HepG2 (cell line): ENCODE results near the gene NHP2. TPM values are rescaled to one million over a fixed set of nuclear protein-coding genes. Genes with fewer than 3 reads are reported as not detected.

ENCODE experiments used
- ATAC-seq: fragments of 200-7000 bp; cut with Tn5 transposase; 3 replicates; pipeline ENCODE4 v1.9.1; 2020; ENCODE audit warnings: mild to moderate bottlenecking, moderate library complexity
- BruUV-seq: library from RNA; stranded (reverse); fragments of 400-500 nt; replicated peaks from 2 replicates; lab custom pipeline; 2021; lab: Mats Ljungman, UMichigan
- CTCF ChIA-PET: fragments of 300-600 bp; formaldehyde crosslinking; extraction: SDS; loops from one replicate; lab custom pipeline; 2021; ENCODE audit warnings: low total read pairs, inconsistent platforms, low intra/inter-chr PET ratio; lab: Yijun Ruan, JAX
- POLR2A ChIA-PET: fragments of 350-600 bp; sonication (Branson Sonifier 250); formaldehyde crosslinking; loops from one replicate; lab custom pipeline; 2020; ENCODE audit warnings: antibody characterized with exemption, inconsistent platforms; lab: Yijun Ruan, JAX
- DNase-seq: peaks from one replicate; pipeline ENCODE4 v3.0.0-alpha.2; 2015; ENCODE audit warnings: low spot score
- FAIRE-seq: peaks from 3 replicates; lab custom pipeline; 2011; peaks lifted over from hg19 to GRCh38; lab: Jason Lieb, UNC
- H2AFZ ChIP-seq: one replicate; pipeline ENCODE4 v1.6.1; 2011; ENCODE audit warnings: low read length, inconsistent platforms
- H3K27ac ChIP-seq: fragments of 300-600 bp; 3 replicates; pipeline ENCODE4 v1.8.0; 2011; ENCODE audit warnings: mixed run types, mild to moderate bottlenecking, mixed read lengths, low read length, inconsistent platforms; ENCODE audit not compliant: insufficient read depth; ENCODE audit errors: extremely low read length
- H3K27me3 ChIP-seq, 2 experiments: fragments of 200-600 bp in 1 of 2; 2 replicates in 1 of 2; 3 replicates in 1 of 2; pipeline versions ENCODE4 v1.6.0 to v1.8.0; 2011; ENCODE audit warnings: low read length in 2 of 2, mild to moderate bottlenecking in 2 of 2, moderate library complexity in 2 of 2, inconsistent platforms in 1 of 2; ENCODE audit not compliant: insufficient read depth in 2 of 2, control insufficient read depth in 1 of 2
- H3K36me3 ChIP-seq, 2 experiments: fragments of 200-600 bp in 1 of 2; replicated peaks in 1 of 2; 2 replicates in 1 of 2; 3 replicates in 1 of 2; pipeline versions ENCODE4 v1.5.1 to v1.8.0; 2011; ENCODE audit warnings: low read length in 2 of 2, inconsistent platforms in 1 of 2; ENCODE audit not compliant: insufficient read depth in 2 of 2, control insufficient read depth in 1 of 2
- H3K4me1 ChIP-seq: 2 replicates; pipeline ENCODE4 v1.5.1; 2012; ENCODE audit warnings: low read length, inconsistent platforms; ENCODE audit not compliant: insufficient read depth
- H3K4me2 ChIP-seq: 2 replicates; pipeline ENCODE4 v1.6.0; 2011; ENCODE audit warnings: low read depth, low read length, inconsistent platforms
- H3K4me3 ChIP-seq, 3 experiments: fragments of 200-600 bp in 1 of 3; sonication (generic), shearing (Covaris generic) in 1 of 3; replicated peaks in 1 of 3; 2 replicates each; pipeline ENCODE4 v1.5.1; 2011 to 2016; ENCODE audit warnings: low read length in 3 of 3, inconsistent platforms in 2 of 3, low read depth in 2 of 3, mild to moderate bottlenecking in 2 of 3, control low read depth in 1 of 3, mixed read lengths in 1 of 3; ENCODE audit not compliant: insufficient read depth in 1 of 3
- H3K79me2 ChIP-seq: one replicate; pipeline ENCODE4 v1.6.1; 2011; ENCODE audit warnings: low read length, inconsistent platforms; ENCODE audit not compliant: insufficient read depth
- H3K9ac ChIP-seq: 2 replicates; pipeline ENCODE4 v1.6.0; 2011; ENCODE audit warnings: mild to moderate bottlenecking, low read depth, low read length, inconsistent platforms; ENCODE audit not compliant: insufficient read depth
- H3K9me3 ChIP-seq: 2 replicates; pipeline ENCODE4 v1.5.1; 2012; ENCODE audit warnings: mild to moderate bottlenecking, low read length
- H4K20me1 ChIP-seq: 2 replicates; pipeline ENCODE4 v1.6.0; 2011; ENCODE audit warnings: inconsistent platforms, mild to moderate bottlenecking, low read length, moderate library complexity; ENCODE audit not compliant: insufficient read depth
- DNMT1 ChIP-seq: sonication (generic); formaldehyde crosslinking; IDR thresholded peaks from 2 replicates; pipeline ENCODE4 v1.5.1; 2020; ENCODE audit warnings: mild to moderate bottlenecking, missing genetic modification reagents
- KDM4B ChIP-seq: sonication (generic); formaldehyde crosslinking; IDR thresholded peaks from 2 replicates; pipeline ENCODE4 v1.4.0; 2020; ENCODE audit warnings: missing genetic modification reagents
- TEAD3 ChIP-seq: optimal IDR thresholded peaks from 2 replicates; pipeline ENCODE3; 2016; ENCODE audit warnings: borderline replicate concordance
- ZNF598 ChIP-seq: sonication (generic); formaldehyde crosslinking; IDR thresholded peaks from 2 replicates; pipeline ENCODE4 v1.5.1; 2020; ENCODE audit warnings: mild to moderate bottlenecking, missing genetic modification reagents, borderline replicate concordance
- WGBS: methylation state at CpG from one replicate; pipeline ENCODE4 v1.1.6; 2017; ENCODE audit warnings: low lambda C conversion rate; 5-methylcytosine and 5-hydroxymethylcytosine counted together
- in situ Hi-C: cut with HindIII; loops from 2 replicates; pipeline ENCODE4 v1.10.0; 2017; ENCODE audit warnings: low pct_unique_long_range_greater_than_20kb; ENCODE audit not compliant: extremely low pct_ligation_motif_present
- intact Hi-C: fragments of 100-400 bp; cut with micrococcal nuclease; formaldehyde crosslinking; loops from one replicate; pipeline ENCODE4 v1.10.0; 2022; ENCODE audit not compliant: unreplicated experiment
- polyA plus RNA-seq, 8 experiments: library from polyadenylated mRNA; depleted of rRNA in 3 of 8; stranded (reverse) in 7 of 8; unstranded in 1 of 8; fragments of >200 nt; fragmentation: Illumina TruSeq in 4 of 8; extraction: Trizol in 4 of 8; gene quantifications; 2 replicates each; pipeline versions ENCODE4 v1.2.1 to v1.2.3, GENCODE V29; 2011 to 2016; ENCODE audit warnings: low read depth in 4 of 8, missing spikeins in 1 of 8, mixed read lengths in 1 of 8; ENCODE audit not compliant: insufficient read depth in 1 of 8
- total RNA-seq, 5 experiments: library from RNA; depleted of rRNA; stranded (reverse); fragments of >200 nt; fragmentation: Illumina TruSeq; extraction: Trizol; gene quantifications; 2 replicates each; pipeline ENCODE4 v1.2.3, GENCODE V29; 2016; ENCODE audit warnings: low read depth in 1 of 5
- TF ChIP-seq, protein P1 (sequence below): IDR thresholded peaks from 2 replicates; pipeline ENCODE4 v1.6.1; 2016; ENCODE audit warnings: low read depth
- TF ChIP-seq, protein P2 (sequence below): sonication (generic); formaldehyde crosslinking; IDR thresholded peaks from 2 replicates; pipeline ENCODE4 v1.4.0; 2020; ENCODE audit warnings: mild to moderate bottlenecking, missing genetic modification reagents
- TF ChIP-seq, protein P3 (sequence below): sonication (generic); formaldehyde crosslinking; IDR thresholded peaks from 2 replicates; pipeline ENCODE4 v1.5.1; 2020; ENCODE audit warnings: mild to moderate bottlenecking, missing genetic modification reagents, borderline replicate concordance

Gene NHP2
- total and polyA plus RNA-seq, 2 of the 13 experiments (the other 11 are each of a cell fraction or from before 2014, with no cell fraction given), result 56.2 to 96.1 TPM

DNA sequence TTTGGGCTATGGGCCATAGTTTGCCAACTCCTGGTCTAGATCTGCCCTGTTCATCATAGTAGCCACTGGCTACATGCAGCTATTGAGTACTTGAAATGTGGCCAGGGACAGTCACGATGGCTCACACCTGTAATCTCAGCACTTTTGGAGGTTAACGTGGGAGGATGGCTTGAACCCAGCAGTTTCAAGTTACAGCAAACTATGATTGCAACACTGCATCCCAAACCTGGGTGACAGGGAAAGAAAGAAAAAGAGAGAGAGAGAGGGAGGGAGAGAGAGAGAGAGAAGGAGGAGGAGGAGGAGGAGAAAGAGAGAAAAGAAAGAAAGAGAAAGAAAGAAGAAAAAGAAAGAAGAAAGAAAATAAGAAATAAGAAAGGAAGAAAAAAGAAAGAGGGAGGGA is 38.6 kb upstream of the NHP2 start:
- in situ Hi-C loops, result no loop called here
- DNase-seq, result no peak
- intact Hi-C loops, result no loop called here
- no peak for FAIRE-seq
- Histone ChIP-seq H3K36me3 (no peaks in the 10 kb centered on the region), H3K27me3 (peaks cover 0 to 22% of the 10 kb centered on the region in 2 experiments; a peak in 3 of 5 replicates), H3K79me2 (no peaks in the 10 kb centered on the region), H3K27ac (no peak overlapping the region), H4K20me1 (no peaks in the 10 kb centered on the region), H3K9ac (no peak overlapping the region), H3K4me3 (no peak overlapping the region), H3K9me3 (no peaks in the 10 kb centered on the region)
- ChIA-PET POLR2A (no interaction called here), CTCF (no interaction called here)
- no peak for ATAC-seq
- no TSS peak for BruUV-seq
- TF ChIP-seq, protein P1, sequence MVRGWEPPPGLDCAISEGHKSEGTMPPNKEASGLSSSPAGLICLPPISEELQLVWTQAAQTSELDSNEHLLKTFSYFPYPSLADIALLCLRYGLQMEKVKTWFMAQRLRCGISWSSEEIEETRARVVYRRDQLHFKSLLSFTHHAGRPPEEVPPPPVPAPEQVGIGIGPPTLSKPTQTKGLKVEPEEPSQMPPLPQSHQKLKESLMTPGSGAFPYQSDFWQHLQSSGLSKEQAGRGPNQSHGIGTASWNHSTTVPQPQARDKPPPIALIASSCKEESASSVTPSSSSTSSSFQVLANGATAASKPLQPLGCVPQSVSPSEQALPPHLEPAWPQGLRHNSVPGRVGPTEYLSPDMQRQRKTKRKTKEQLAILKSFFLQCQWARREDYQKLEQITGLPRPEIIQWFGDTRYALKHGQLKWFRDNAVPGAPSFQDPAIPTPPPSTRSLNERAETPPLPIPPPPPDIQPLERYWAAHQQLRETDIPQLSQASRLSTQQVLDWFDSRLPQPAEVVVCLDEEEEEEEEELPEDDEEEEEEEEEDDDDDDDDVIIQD (CRISPR knock-in tag), result no peak
- TF ChIP-seq, protein P2, sequence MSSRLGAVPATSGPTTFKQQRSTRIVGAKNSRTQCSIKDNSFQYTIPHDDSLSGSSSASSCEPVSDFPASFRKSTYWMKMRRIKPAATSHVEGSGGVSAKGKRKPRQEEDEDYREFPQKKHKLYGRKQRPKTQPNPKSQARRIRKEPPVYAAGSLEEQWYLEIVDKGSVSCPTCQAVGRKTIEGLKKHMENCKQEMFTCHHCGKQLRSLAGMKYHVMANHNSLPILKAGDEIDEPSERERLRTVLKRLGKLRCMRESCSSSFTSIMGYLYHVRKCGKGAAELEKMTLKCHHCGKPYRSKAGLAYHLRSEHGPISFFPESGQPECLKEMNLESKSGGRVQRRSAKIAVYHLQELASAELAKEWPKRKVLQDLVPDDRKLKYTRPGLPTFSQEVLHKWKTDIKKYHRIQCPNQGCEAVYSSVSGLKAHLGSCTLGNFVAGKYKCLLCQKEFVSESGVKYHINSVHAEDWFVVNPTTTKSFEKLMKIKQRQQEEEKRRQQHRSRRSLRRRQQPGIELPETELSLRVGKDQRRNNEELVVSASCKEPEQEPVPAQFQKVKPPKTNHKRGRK (CRISPR knock-in tag), result 0 out of 2 replicates have a peak, but pooled peaks have one; percentile 43
- TF ChIP-seq, all 625 proteins: peak for 1
- Histone ChIP-seq H2AFZ (no peak overlapping the region), H3K4me1 (peaks cover 12% of the 10 kb centered on the region), H3K4me2 (no peak overlapping the region)
- WGBS, result 8% methylated on average over 2 of the region's 2 CpGs

DNA sequence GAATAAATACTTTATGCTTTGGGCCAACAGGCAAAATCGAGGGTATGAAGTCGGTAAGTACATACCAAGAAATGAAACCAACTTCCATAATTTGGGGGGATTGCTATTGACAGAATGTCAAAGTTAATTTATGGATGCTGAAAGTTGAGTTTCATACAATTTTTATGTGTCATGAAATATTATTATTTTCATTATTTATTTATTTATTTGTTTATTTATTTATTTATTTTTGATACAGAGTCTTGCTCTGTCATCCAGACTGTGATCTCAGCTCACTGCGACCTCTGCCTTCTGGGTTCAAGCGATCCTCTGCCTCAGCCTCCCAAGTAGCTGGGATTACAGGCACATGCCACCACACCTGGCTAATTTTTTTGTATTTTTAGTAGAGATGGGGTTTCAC is 38.0 kb upstream of the NHP2 start:
- TF ChIP-seq TEAD3, result no peak
- no peak for TF ChIP-seq DNMT1 (CRISPR knock-in tag)
- no peak for TF ChIP-seq KDM4B (CRISPR knock-in tag)
- no peak for TF ChIP-seq ZNF598 (CRISPR knock-in tag)
- TF ChIP-seq, protein P3, sequence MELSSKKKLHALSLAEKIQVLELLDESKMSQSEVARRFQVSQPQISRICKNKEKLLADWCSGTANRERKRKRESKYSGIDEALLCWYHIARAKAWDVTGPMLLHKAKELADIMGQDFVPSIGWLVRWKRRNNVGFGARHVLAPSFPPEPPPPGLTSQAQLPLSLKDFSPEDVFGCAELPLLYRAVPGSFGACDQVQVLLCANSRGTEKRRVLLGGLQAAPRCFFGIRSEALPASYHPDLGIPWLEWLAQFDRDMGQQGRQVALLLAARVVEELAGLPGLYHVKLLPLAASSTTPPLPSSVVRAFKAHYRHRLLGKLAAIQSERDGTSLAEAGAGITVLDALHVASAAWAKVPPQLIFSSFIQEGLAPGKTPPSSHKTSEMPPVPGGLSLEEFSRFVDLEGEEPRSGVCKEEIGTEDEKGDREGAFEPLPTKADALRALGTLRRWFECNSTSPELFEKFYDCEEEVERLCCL (CRISPR knock-in tag), result no peak
- TF ChIP-seq, all 625 proteins: peak for 0
- Histone ChIP-seq H3K9me3 (no peaks in the 10 kb centered on the region), H3K9ac (no peak overlapping the region), H3K36me3 (no peaks in the 10 kb centered on the region), H3K27me3 (peaks cover 0 to 22% of the 10 kb centered on the region in 2 experiments; a peak in 3 of 5 replicates), H3K27ac (no peak overlapping the region), H3K4me1 (peaks cover 12% of the 10 kb centered on the region), H4K20me1 (no peaks in the 10 kb centered on the region), H2AFZ (no peak overlapping the region), H3K79me2 (no peaks in the 10 kb centered on the region), H3K4me2 (no peak overlapping the region), H3K4me3 (no peak overlapping the region)
- no peak for FAIRE-seq
- ATAC-seq, result no peak
- WGBS, result 66% methylated on average over 4 of the region's 4 CpGs
- intact Hi-C loops (no loop called here), in situ Hi-C loops (no loop called here)
- DNase-seq, result no peak
- ChIA-PET POLR2A (no interaction called here), CTCF (no interaction called here)
- BruUV-seq, result no TSS peak
